Effector memory CD4-positive, alpha-beta T cell (primary cell): ENCODE results near the gene KRT80.
"Not testable (repeated sequence)": the region's sequence is repeated elsewhere in the genome, so short reads cannot be mapped to it uniquely, and the experiment has no call there.

Source experiments
- DNase-seq, 3 donors: peaks; one replicate each; pipeline ENCODE4 v3.0.0-alpha.2; 2020
- H3K27ac ChIP-seq: 2 replicates; pipeline ENCODE4 v1.7.0; 2013; ENCODE audit warnings: mild to moderate bottlenecking, low read length, moderate library complexity; ENCODE audit not compliant: insufficient read depth, poor library complexity, severe bottlenecking
- H3K27me3 ChIP-seq: replicated peaks from 2 replicates; pipeline ENCODE4 v1.7.0; 2013; ENCODE audit warnings: mild to moderate bottlenecking, low read length; ENCODE audit not compliant: insufficient read depth, control insufficient read depth, poor library complexity, severe bottlenecking
- H3K36me3 ChIP-seq: 2 replicates; pipeline ENCODE4 v1.7.0; 2013; ENCODE audit warnings: mild to moderate bottlenecking, low read length, moderate library complexity; ENCODE audit not compliant: control insufficient read depth, insufficient read depth
- H3K4me1 ChIP-seq: 2 replicates; pipeline ENCODE4 v1.7.0; 2013; ENCODE audit warnings: low read length, mild to moderate bottlenecking; ENCODE audit not compliant: control insufficient read depth, insufficient read depth, poor library complexity, severe bottlenecking
- H3K4me3 ChIP-seq: 2 replicates; pipeline ENCODE4 v1.7.0; 2013; ENCODE audit warnings: low read length, low read depth, mild to moderate bottlenecking; ENCODE audit not compliant: insufficient read depth, poor library complexity, severe bottlenecking
- H3K9me3 ChIP-seq: 2 replicates; pipeline ENCODE4 v1.7.0; 2013; ENCODE audit warnings: mild to moderate bottlenecking, low read length, moderate library complexity; ENCODE audit not compliant: control insufficient read depth
- total RNA-seq, 3 donors: gene quantifications; one replicate each; lab custom pipeline; 2026; lab: John Stamatoyannopoulos, UW

Gene KRT80
- total RNA-seq = 0 reads per million in 3 donors

- Histone ChIP-seq H3K4me1 (no peaks in the 10 kb centered on the region), H3K9me3 (no peaks in the 10 kb centered on the region), H3K4me3 (no peak within 1 kb of the TSS), H3K36me3 (no peaks in the 10 kb centered on the region), H3K27ac (no peak within 1 kb of the TSS), H3K27me3 (no peaks in the 10 kb centered on the region)
- no peak for DNase-seq
These were observed at the start of gene KRT80 for GRCh38 chr12:52191841-52192791. TSS of gene KRT80 (minus strand) at chr12:52192014. CDS start at chr12:52191902, 112 bp downstream.

- no peak for DNase-seq
- Histone ChIP-seq H3K27ac (no peak overlapping the region), H3K36me3 (no peaks in the 10 kb centered on the region), H3K27me3 (no peaks in the 10 kb centered on the region), H3K4me1 (peaks cover 14% of the 10 kb centered on the region), H3K9me3 (no peaks in the 10 kb centered on the region), H3K4me3 (no peak overlapping the region)
These were observed 49.5 kb upstream of the KRT80 start for GRCh38 chr12:52241205-52241842.

DNA sequence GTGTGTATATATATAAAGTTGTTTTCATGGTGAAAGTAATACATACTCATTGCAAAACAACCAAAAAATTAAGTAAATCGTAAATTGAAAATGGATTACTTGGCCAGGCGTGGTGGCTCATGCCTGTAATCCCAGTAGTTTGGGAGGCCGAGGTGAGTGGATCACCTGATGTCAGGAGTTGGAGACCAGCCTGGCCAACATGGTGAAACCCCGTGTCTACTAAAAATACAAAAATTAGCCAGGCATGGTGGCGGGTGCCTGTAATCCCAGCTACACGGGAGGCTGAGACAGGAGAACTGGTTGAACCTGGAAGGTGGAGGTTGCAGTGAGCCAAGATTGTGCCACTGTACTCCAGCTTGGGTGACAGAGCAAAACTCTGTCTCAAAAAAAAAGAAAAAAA is 48.4 kb upstream of the KRT80 start:
- not testable (repeated sequence) for H3K9me3 ChIP-seq, H3K36me3 ChIP-seq, H3K27me3 ChIP-seq, DNase-seq, H3K4me3 ChIP-seq, H3K27ac ChIP-seq
- peaks cover 14% of the 10 kb centered on the region for H3K4me1 ChIP-seq

DNA sequence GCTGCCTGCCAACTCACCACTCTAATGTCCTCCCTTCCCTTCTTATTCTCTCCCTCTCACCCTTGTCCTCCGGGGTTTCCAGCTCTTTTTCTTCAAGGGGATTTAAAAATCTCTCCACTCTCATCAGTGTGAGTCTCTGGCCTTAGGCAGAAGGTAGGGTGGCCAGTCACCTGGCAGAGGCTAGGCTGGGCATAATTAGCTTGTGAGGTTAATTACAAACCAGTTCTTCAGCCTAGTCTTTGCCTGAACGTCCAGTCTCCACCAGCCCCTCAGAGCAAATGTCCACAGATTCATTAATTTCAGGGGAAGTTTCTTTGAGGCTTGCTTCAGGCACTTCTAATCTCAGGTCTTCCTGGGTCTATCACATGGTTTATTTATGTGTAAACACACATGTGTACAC is 48.0 kb upstream of the KRT80 start:
- H3K9me3 ChIP-seq = no peaks in the 10 kb centered on the region
- DNase-seq = no peak
- peaks cover 1% of the 10 kb centered on the region for H3K27me3 ChIP-seq
- no peaks in the 10 kb centered on the region for H3K36me3 ChIP-seq
- H3K4me1 ChIP-seq = peaks cover 14% of the 10 kb centered on the region
- no peak overlapping the region for H3K4me3 ChIP-seq
- H3K27ac ChIP-seq = no peak overlapping the region

- H3K27me3 ChIP-seq = peaks cover 6% of the 10 kb centered on the region
- H3K27ac ChIP-seq = no peak overlapping the region
- H3K4me1 ChIP-seq = peaks cover 9% of the 10 kb centered on the region
- H3K9me3 ChIP-seq = no peaks in the 10 kb centered on the region
- no peak overlapping the region for H3K4me3 ChIP-seq
- DNase-seq = no peak
- H3K36me3 ChIP-seq = no peaks in the 10 kb centered on the region
These were observed 47.3 kb upstream of the KRT80 start for GRCh38 chr12:52238916-52239646.

DNA sequence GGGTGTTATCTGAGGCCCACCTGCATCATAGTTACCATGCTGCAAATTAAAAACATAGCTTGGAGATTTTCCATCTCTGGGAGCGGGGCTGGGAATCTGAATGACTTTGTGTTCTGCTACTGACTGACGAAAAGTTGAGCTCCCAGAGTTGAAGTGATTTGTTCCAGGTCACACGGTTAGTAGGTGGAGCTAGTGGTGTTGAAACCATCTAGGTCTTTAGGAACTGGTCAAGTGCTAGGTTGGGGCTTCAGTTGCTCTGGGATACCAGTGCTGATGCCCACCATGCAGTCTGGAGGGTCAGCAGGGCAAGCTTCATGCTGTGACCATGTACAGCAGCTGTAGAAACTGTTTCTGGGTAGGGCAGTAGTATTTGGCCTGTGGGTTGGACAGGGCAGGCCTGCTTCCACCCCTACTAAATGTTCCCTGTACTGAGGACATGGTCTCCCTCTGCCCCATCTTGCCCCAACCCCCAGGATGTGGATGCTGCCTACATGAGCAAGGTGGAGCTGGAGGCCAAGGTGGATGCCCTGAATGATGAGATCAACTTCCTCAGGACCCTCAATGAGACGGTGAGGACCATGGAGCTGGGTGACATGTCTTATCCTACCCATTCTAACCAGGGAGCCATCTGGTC is 46.5 kb upstream of the KRT80 start:
- no peak for DNase-seq
- Histone ChIP-seq H3K9me3 (no peaks in the 10 kb centered on the region), H3K36me3 (no peaks in the 10 kb centered on the region), H3K27me3 (peaks cover 6% of the 10 kb centered on the region), H3K4me1 (peaks cover under 1% of the 10 kb centered on the region), H3K27ac (no peak overlapping the region), H3K4me3 (no peak overlapping the region)

- Histone ChIP-seq H3K9me3 (no peaks in the 10 kb centered on the region), H3K27ac (no peak overlapping the region), H3K4me3 (no peak overlapping the region), H3K36me3 (no peaks in the 10 kb centered on the region), H3K4me1 (no peaks in the 10 kb centered on the region), H3K27me3 (peaks cover 20% of the 10 kb centered on the region)
- no peak for DNase-seq
These were observed 44.7 kb upstream of the KRT80 start for GRCh38 chr12:52236386-52237050.

GRCh38 chr12:52235822-52236361 is 44.1 kb upstream of the KRT80 start:
- no peak overlapping the region for H3K27ac ChIP-seq
- H3K36me3 ChIP-seq = no peaks in the 10 kb centered on the region
- no peaks in the 10 kb centered on the region for H3K9me3 ChIP-seq
- H3K4me1 ChIP-seq = no peaks in the 10 kb centered on the region
- peaks cover 20% of the 10 kb centered on the region for H3K27me3 ChIP-seq
- no peak for DNase-seq
- H3K4me3 ChIP-seq = no peak overlapping the region
